Panc1 (cell line): ENCODE data around the gene TNNC2.

Experiments used
- POLR2AphosphoS5 ChIP-seq: IDR thresholded peaks from 2 replicates; pipeline ENCODE4 v1.6.1; 2012; ENCODE audit warnings: mild to moderate bottlenecking, low read depth, low read length, moderate library complexity
- TF ChIP-seq, protein P1 (sequence below): fragments of 450-650 bp; IDR thresholded peaks from 2 replicates; pipeline ENCODE4 v1.5.1; 2017; ENCODE audit warnings: mild to moderate bottlenecking

DNA sequence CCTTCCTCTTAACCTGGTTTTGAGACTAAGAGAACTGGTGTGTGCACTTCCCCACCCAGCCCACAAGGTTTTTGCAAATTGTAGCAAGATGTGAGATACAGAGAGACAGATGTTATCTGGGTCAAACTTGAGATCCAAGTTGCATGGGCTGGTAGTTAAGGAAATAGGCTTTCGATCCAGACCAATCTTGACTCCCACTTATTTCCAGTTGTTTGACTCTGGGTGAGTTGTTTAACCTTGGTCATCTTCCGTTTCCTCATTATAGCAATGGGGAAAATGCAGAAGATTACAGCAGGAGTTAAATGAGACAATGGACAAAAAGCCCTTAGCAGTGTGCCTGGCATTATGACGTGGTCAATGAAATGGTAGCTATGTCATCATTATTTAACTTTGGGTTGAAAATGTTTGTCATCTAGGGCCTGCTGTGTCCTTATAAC, 8.2 kb upstream of the TNNC2 start:
- TF ChIP-seq, protein P1, sequence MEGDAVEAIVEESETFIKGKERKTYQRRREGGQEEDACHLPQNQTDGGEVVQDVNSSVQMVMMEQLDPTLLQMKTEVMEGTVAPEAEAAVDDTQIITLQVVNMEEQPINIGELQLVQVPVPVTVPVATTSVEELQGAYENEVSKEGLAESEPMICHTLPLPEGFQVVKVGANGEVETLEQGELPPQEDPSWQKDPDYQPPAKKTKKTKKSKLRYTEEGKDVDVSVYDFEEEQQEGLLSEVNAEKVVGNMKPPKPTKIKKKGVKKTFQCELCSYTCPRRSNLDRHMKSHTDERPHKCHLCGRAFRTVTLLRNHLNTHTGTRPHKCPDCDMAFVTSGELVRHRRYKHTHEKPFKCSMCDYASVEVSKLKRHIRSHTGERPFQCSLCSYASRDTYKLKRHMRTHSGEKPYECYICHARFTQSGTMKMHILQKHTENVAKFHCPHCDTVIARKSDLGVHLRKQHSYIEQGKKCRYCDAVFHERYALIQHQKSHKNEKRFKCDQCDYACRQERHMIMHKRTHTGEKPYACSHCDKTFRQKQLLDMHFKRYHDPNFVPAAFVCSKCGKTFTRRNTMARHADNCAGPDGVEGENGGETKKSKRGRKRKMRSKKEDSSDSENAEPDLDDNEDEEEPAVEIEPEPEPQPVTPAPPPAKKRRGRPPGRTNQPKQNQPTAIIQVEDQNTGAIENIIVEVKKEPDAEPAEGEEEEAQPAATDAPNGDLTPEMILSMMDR, result no peak
- TF ChIP-seq POLR2AphosphoS5, result no peak
